Activated T-cell treated with anti-CD3 and anti-CD28 coated beads, Interleukin-2, amount 50 U/mL, for 24 hours (primary cell): ENCODE data around the gene STK38L.

Experiments
- DNase-seq: peaks from one replicate; pipeline ENCODE4 v3.0.0-alpha.2; 2020
- H3K27ac Mint-ChIP-seq: 2 replicates; pipeline ENCODE4 v1.8.0; 2020; ENCODE audit warnings: mild to moderate bottlenecking, mixed read lengths
- H3K27me3 Mint-ChIP-seq: 2 replicates; pipeline ENCODE4 v1.8.0; 2020; ENCODE audit warnings: mixed read lengths
- H3K36me3 Mint-ChIP-seq: 2 replicates; pipeline ENCODE4 v1.8.0; 2020; ENCODE audit warnings: low read depth, mixed read lengths
- H3K4me1 Mint-ChIP-seq: 2 replicates; pipeline ENCODE4 v1.8.0; 2020; ENCODE audit warnings: low read depth, mixed read lengths
- H3K4me3 Mint-ChIP-seq: 2 replicates; pipeline ENCODE4 v1.8.0; 2020; ENCODE audit warnings: mild to moderate bottlenecking, moderate library complexity, mixed read lengths
- H3K9me3 Mint-ChIP-seq: 2 replicates; pipeline ENCODE4 v1.8.0; 2020; ENCODE audit warnings: mixed read lengths

STK38L gene

GRCh38 chr12:27333403-27334009 is 89.4 kb downstream of the STK38L start:
- H3K4me3 Mint-ChIP-seq: peak overlapping the region; percentile 89
- peak overlapping the region; percentile 82 for H3K27ac Mint-ChIP-seq
- no peak for DNase-seq
- H3K36me3 Mint-ChIP-seq: peaks cover 5% of the 10 kb centered on the region
- H3K27me3 Mint-ChIP-seq: peaks cover 50% of the 10 kb centered on the region
- H3K4me1 Mint-ChIP-seq: peaks cover 44% of the 10 kb centered on the region
- H3K9me3 Mint-ChIP-seq: no peaks in the 10 kb centered on the region

- H3K9me3 Mint-ChIP-seq: no peaks in the 10 kb centered on the region
- peaks cover 5% of the 10 kb centered on the region for H3K36me3 Mint-ChIP-seq
- DNase-seq: no peak
- H3K27ac Mint-ChIP-seq: peak overlapping the region; percentile 5
- H3K4me3 Mint-ChIP-seq: peak overlapping the region; percentile 89
- H3K27me3 Mint-ChIP-seq: peaks cover 50% of the 10 kb centered on the region
- H3K4me1 Mint-ChIP-seq: peaks cover 40% of the 10 kb centered on the region
These were observed 90.1 kb downstream of the STK38L start for GRCh38 chr12:27334042-27334720.

GRCh38 chr12:27334721-27335082 is 90.6 kb downstream of the STK38L start:
- peaks cover 49% of the 10 kb centered on the region for H3K27me3 Mint-ChIP-seq

GRCh38 chr12:27335364-27336281 is 91.5 kb downstream of the STK38L start:
- Mint-ChIP-seq H3K4me3 (no peak overlapping the region), H3K27ac (no peak overlapping the region), H3K36me3 (peaks cover 5% of the 10 kb centered on the region), H3K4me1 (peaks cover 35% of the 10 kb centered on the region), H3K9me3 (no peaks in the 10 kb centered on the region), H3K27me3 (peaks cover 42% of the 10 kb centered on the region)
- no peak for DNase-seq

More at GRCh38 chr12:27334721-27335082, 90.6 kb downstream of the STK38L start:
- DNase-seq: no peak
- no peak overlapping the region for H3K4me3 Mint-ChIP-seq
- H3K4me1 Mint-ChIP-seq: peaks cover 40% of the 10 kb centered on the region
- H3K36me3 Mint-ChIP-seq: peaks cover 5% of the 10 kb centered on the region
- H3K27ac Mint-ChIP-seq: no peak overlapping the region
- H3K9me3 Mint-ChIP-seq: no peaks in the 10 kb centered on the region

GRCh38 chr12:27336282-27336653 is 92.2 kb downstream of the STK38L start:
- peaks cover 29% of the 10 kb centered on the region for H3K4me1 Mint-ChIP-seq
- H3K27ac Mint-ChIP-seq: no peak overlapping the region
- no peak overlapping the region for H3K4me3 Mint-ChIP-seq

GRCh38 chr12:27337376-27337775 is 93.3 kb downstream of the STK38L start:
- peaks cover 30% of the 10 kb centered on the region for H3K27me3 Mint-ChIP-seq

More at GRCh38 chr12:27336282-27336653, 92.2 kb downstream of the STK38L start:
- H3K27me3 Mint-ChIP-seq: peaks cover 39% of the 10 kb centered on the region
- H3K36me3 Mint-ChIP-seq: peaks cover 5% of the 10 kb centered on the region
- no peak for DNase-seq
- no peaks in the 10 kb centered on the region for H3K9me3 Mint-ChIP-seq

GRCh38 chr12:27338473-27338872 is 94.4 kb downstream of the STK38L start:
- no peak overlapping the region for H3K27ac Mint-ChIP-seq
- H3K4me1 Mint-ChIP-seq: peaks cover 15% of the 10 kb centered on the region
- H3K27me3 Mint-ChIP-seq: peaks cover 26% of the 10 kb centered on the region
- DNase-seq: no peak
- H3K9me3 Mint-ChIP-seq: no peaks in the 10 kb centered on the region
- H3K4me3 Mint-ChIP-seq: no peak overlapping the region
- peaks cover 1% of the 10 kb centered on the region for H3K36me3 Mint-ChIP-seq

More at GRCh38 chr12:27337376-27337775, 93.3 kb downstream of the STK38L start:
- Mint-ChIP-seq H3K4me1 (peaks cover 18% of the 10 kb centered on the region), H3K4me3 (no peak overlapping the region), H3K36me3 (peaks cover 4% of the 10 kb centered on the region), H3K9me3 (no peaks in the 10 kb centered on the region), H3K27ac (no peak overlapping the region)
- no peak for DNase-seq

- no peak overlapping the region for H3K4me3 Mint-ChIP-seq
- no peaks in the 10 kb centered on the region for H3K9me3 Mint-ChIP-seq
- no peak for DNase-seq
- H3K4me1 Mint-ChIP-seq: peaks cover under 1% of the 10 kb centered on the region
- peaks cover 4% of the 10 kb centered on the region for H3K27me3 Mint-ChIP-seq
- H3K36me3 Mint-ChIP-seq: no peaks in the 10 kb centered on the region
- no peak overlapping the region for H3K27ac Mint-ChIP-seq
These were observed 96.9 kb downstream of the STK38L start for GRCh38 chr12:27340971-27341370.

GRCh38 chr12:27342536-27342935 is 98.5 kb downstream of the STK38L start:
- DNase-seq: no peak
- no peak overlapping the region for H3K27ac Mint-ChIP-seq
- no peak overlapping the region for H3K4me3 Mint-ChIP-seq
- peaks cover 3% of the 10 kb centered on the region for H3K27me3 Mint-ChIP-seq
- H3K36me3 Mint-ChIP-seq: no peaks in the 10 kb centered on the region
- no peaks in the 10 kb centered on the region for H3K9me3 Mint-ChIP-seq
- H3K4me1 Mint-ChIP-seq: no peaks in the 10 kb centered on the region

GRCh38 chr12:27343255-27344000 is 99.3 kb downstream of the STK38L start:
- no peak overlapping the region for H3K27ac Mint-ChIP-seq
- H3K27me3 Mint-ChIP-seq: peaks cover 3% of the 10 kb centered on the region
- no peaks in the 10 kb centered on the region for H3K4me1 Mint-ChIP-seq
- H3K4me3 Mint-ChIP-seq: no peak overlapping the region
- DNase-seq: no peak
- H3K36me3 Mint-ChIP-seq: no peaks in the 10 kb centered on the region
- no peaks in the 10 kb centered on the region for H3K9me3 Mint-ChIP-seq

- H3K27ac Mint-ChIP-seq: no peak overlapping the region
- no peak overlapping the region for H3K4me3 Mint-ChIP-seq
- peaks cover 3% of the 10 kb centered on the region for H3K27me3 Mint-ChIP-seq
- H3K9me3 Mint-ChIP-seq: no peaks in the 10 kb centered on the region
- no peaks in the 10 kb centered on the region for H3K4me1 Mint-ChIP-seq
- DNase-seq: no peak
- no peaks in the 10 kb centered on the region for H3K36me3 Mint-ChIP-seq
These were observed 100.2 kb downstream of the STK38L start for GRCh38 chr12:27344246-27344645.

- H3K4me3 Mint-ChIP-seq: no peak overlapping the region
- peaks cover 3% of the 10 kb centered on the region for H3K27me3 Mint-ChIP-seq
- no peak for DNase-seq
- no peaks in the 10 kb centered on the region for H3K4me1 Mint-ChIP-seq
- H3K9me3 Mint-ChIP-seq: no peaks in the 10 kb centered on the region
- H3K27ac Mint-ChIP-seq: no peak overlapping the region
- H3K36me3 Mint-ChIP-seq: no peaks in the 10 kb centered on the region
These were observed 100.7 kb downstream of the STK38L start for GRCh38 chr12:27344760-27345159.

GRCh38 chr12:27345376-27345775 is 101.3 kb downstream of the STK38L start:
- Mint-ChIP-seq H3K27me3 (peaks cover 3% of the 10 kb centered on the region), H3K36me3 (no peaks in the 10 kb centered on the region), H3K9me3 (no peaks in the 10 kb centered on the region), H3K27ac (no peak overlapping the region), H3K4me3 (no peak overlapping the region), H3K4me1 (no peaks in the 10 kb centered on the region)
- no peak for DNase-seq

GRCh38 chr12:27347779-27348178 is 103.7 kb downstream of the STK38L start:
- Mint-ChIP-seq H3K27ac (no peak overlapping the region), H3K36me3 (no peaks in the 10 kb centered on the region), H3K4me3 (no peak overlapping the region), H3K27me3 (peaks cover 5% of the 10 kb centered on the region), H3K9me3 (no peaks in the 10 kb centered on the region), H3K4me1 (no peaks in the 10 kb centered on the region)
- no peak for DNase-seq
